ENCODE data around the gene HAUS6. TPM values are rescaled to one million over a fixed set of nuclear protein-coding genes. Genes with fewer than 3 reads are reported as not detected.

Gene HAUS6
- total and polyA plus RNA-seq, 2 of the 13 experiments (the other 11 are each of a cell fraction or from before 2014, with no cell fraction given): 9.8 to 31.1 TPM

DNA sequence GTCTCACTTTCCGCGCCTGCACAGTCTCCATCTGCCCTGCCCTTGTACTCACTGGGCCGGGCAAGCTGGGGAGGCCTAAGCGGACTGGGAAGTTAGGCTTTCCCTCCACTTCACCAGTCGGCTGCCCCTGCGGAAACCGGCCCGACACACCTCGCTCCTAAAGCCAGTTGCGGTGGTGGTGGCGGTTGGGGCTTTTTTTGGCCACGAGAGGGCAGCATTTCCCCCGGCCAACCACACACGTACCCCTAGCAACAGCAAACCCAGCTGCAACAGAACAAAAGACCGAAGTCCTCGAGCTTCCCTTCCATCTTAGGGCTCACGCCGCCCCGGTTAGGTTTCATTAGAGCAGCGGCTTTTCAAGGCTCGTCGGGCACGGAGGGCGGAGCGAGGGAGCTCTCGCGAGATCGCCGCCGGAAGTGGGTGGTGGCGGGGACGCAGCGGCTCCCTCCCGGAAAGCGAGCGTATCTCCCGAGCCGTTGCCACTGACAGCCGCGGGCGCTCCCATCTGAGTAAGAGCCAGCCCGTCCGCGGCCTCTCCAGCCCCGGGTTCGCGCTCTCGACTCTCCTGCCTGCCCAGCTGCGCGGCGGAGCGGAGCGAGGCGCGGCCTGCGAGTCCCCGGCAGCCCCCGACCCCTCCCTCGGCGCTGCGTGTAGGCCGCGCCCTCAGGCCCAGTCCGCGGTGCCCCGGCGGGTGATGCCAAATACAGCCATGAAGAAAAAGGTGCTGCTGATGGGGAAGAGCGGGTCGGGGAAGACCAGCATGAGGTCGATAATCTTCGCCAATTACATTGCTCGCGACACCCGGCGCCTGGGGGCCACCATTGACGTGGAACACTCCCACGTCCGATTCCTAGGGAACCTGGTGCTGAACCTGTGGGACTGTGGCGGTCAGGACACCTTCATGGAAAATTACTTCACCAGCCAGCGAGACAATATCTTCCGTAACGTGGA lies 53.5 kb downstream of the HAUS6 start, which contains the start of gene RRAGA (continued):
- TF ChIP-seq ZNF776 (CRISPR knock-in tag; IDR thresholded peaks at IDR 0.05): peak; percentile 95
- peak; percentile 50 for TF ChIP-seq TAF15 (IDR thresholded peaks at IDR 0.05; ENCODE audit: low read depth, low read length, poor library complexity, severe bottlenecking)
- TF ChIP-seq REXO4 (CRISPR knock-in tag; IDR thresholded peaks at IDR 0.05; ENCODE audit: borderline replicate concordance): no peak
- TF ChIP-seq ZNF549 (CRISPR knock-in tag; IDR thresholded peaks at IDR 0.05): 0 out of 2 replicates have a peak, but pooled peaks have one; percentile 62
- peak; percentile 82; the same call in 1 of the 2 replicates for TF ChIP-seq KDM3A (CRISPR knock-in tag; IDR thresholded peaks at IDR 0.05; ENCODE audit: low read depth)
- TF ChIP-seq ZNF777 (CRISPR knock-in tag; IDR thresholded peaks at IDR 0.05): peak; percentile 63; the same call in 1 of the 2 replicates
- TF ChIP-seq RXRB (CRISPR knock-in tag; IDR thresholded peaks at IDR 0.05; ENCODE audit: borderline replicate concordance): peak; percentile 72
- TF ChIP-seq PHF20 (CRISPR knock-in tag; IDR thresholded peaks at IDR 0.05): peak; percentile 80
- no peak for TF ChIP-seq NONO (IDR thresholded peaks at IDR 0.05)
- TF ChIP-seq NONO (CRISPR knock-in tag; conservative IDR thresholded peaks at IDR 0.05): peak; percentile 87
- TF ChIP-seq, protein P1, sequence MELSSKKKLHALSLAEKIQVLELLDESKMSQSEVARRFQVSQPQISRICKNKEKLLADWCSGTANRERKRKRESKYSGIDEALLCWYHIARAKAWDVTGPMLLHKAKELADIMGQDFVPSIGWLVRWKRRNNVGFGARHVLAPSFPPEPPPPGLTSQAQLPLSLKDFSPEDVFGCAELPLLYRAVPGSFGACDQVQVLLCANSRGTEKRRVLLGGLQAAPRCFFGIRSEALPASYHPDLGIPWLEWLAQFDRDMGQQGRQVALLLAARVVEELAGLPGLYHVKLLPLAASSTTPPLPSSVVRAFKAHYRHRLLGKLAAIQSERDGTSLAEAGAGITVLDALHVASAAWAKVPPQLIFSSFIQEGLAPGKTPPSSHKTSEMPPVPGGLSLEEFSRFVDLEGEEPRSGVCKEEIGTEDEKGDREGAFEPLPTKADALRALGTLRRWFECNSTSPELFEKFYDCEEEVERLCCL (CRISPR knock-in tag; IDR thresholded peaks at IDR 0.05; ENCODE audit: borderline replicate concordance): no peak
- TF ChIP-seq HOXA3 (CRISPR knock-in tag; IDR thresholded peaks at IDR 0.05): peak; percentile 92
- TF ChIP-seq, protein P2, sequence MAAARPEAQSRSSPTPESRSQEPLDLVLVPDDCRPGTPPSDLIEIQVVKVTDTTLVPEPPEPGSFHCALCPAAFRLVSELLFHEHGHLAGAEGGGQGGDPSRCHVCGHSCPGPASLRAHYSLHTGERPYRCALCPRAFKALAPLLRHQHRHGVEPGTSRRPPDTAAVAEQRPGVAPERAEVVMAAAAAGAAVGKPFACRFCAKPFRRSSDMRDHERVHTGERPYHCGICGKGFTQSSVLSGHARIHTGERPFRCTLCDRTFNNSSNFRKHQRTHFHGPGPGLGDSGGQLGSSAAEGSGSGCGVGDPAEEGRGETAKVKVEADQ (CRISPR knock-in tag; IDR thresholded peaks at IDR 0.05; ENCODE audit: borderline replicate concordance): peak; percentile 90; the same call in 1 of the 2 replicates
- peak; percentile 96 for TF ChIP-seq SPEN (CRISPR knock-in tag; IDR thresholded peaks at IDR 0.05; ENCODE audit: low read depth)
- TF ChIP-seq, protein P3, sequence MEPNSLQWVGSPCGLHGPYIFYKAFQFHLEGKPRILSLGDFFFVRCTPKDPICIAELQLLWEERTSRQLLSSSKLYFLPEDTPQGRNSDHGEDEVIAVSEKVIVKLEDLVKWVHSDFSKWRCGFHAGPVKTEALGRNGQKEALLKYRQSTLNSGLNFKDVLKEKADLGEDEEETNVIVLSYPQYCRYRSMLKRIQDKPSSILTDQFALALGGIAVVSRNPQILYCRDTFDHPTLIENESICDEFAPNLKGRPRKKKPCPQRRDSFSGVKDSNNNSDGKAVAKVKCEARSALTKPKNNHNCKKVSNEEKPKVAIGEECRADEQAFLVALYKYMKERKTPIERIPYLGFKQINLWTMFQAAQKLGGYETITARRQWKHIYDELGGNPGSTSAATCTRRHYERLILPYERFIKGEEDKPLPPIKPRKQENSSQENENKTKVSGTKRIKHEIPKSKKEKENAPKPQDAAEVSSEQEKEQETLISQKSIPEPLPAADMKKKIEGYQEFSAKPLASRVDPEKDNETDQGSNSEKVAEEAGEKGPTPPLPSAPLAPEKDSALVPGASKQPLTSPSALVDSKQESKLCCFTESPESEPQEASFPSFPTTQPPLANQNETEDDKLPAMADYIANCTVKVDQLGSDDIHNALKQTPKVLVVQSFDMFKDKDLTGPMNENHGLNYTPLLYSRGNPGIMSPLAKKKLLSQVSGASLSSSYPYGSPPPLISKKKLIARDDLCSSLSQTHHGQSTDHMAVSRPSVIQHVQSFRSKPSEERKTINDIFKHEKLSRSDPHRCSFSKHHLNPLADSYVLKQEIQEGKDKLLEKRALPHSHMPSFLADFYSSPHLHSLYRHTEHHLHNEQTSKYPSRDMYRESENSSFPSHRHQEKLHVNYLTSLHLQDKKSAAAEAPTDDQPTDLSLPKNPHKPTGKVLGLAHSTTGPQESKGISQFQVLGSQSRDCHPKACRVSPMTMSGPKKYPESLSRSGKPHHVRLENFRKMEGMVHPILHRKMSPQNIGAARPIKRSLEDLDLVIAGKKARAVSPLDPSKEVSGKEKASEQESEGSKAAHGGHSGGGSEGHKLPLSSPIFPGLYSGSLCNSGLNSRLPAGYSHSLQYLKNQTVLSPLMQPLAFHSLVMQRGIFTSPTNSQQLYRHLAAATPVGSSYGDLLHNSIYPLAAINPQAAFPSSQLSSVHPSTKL (CRISPR knock-in tag; IDR thresholded peaks at IDR 0.05): peak; percentile 55
- TF ChIP-seq KLF11 (CRISPR knock-in tag; IDR thresholded peaks at IDR 0.05): peak; percentile 87; the same call in 1 of the 2 replicates
- TF ChIP-seq ZNF343 (CRISPR knock-in tag; IDR thresholded peaks at IDR 0.05): peak; percentile 91
- peak; percentile 90 for TF ChIP-seq ZFP90 (CRISPR knock-in tag; IDR thresholded peaks at IDR 0.05; ENCODE audit: borderline replicate concordance)
- TF ChIP-seq, protein P4, sequence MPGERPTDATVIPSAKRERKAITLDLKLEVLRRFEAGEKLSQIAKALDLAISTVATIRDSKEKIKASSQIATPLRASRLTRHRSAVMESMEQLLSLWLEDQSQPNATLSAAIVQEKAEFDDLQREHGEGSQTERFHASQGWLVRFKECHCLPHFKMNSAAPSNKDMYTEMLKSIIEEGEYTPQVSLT (CRISPR knock-in tag; IDR thresholded peaks at IDR 0.05; ENCODE audit: borderline replicate concordance, low read depth): 0 out of 2 replicates have a peak, but pooled peaks have one; percentile 34
- TF ChIP-seq NCOA1 (CRISPR knock-in tag; IDR thresholded peaks at IDR 0.05): peak; percentile 61; the same call in 1 of the 2 replicates
- TF ChIP-seq, protein P5, sequence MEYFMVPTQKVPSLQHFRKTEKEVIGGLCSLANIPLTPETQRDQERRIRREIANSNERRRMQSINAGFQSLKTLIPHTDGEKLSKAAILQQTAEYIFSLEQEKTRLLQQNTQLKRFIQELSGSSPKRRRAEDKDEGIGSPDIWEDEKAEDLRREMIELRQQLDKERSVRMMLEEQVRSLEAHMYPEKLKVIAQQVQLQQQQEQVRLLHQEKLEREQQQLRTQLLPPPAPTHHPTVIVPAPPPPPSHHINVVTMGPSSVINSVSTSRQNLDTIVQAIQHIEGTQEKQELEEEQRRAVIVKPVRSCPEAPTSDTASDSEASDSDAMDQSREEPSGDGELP (IDR thresholded peaks at IDR 0.05; ENCODE audit: borderline replicate concordance, low read depth): peak; percentile 90
- TF ChIP-seq GATA4 (IDR thresholded peaks at IDR 0.05; ENCODE audit: borderline replicate concordance, low read depth): peak; percentile 75; the same call in 1 of the 2 replicates

Data from HepG2 (cell line).